ENCODE data around the gene FBXL20. TPM values are rescaled to one million over a fixed set of nuclear protein-coding genes. Genes with fewer than 3 reads are reported as not detected.

FBXL20 gene
- total and polyA plus RNA-seq, 2 donors (not counting 1 experiment from before 2014, with no cell fraction given): 7.6 to 14.5 TPM

DNA sequence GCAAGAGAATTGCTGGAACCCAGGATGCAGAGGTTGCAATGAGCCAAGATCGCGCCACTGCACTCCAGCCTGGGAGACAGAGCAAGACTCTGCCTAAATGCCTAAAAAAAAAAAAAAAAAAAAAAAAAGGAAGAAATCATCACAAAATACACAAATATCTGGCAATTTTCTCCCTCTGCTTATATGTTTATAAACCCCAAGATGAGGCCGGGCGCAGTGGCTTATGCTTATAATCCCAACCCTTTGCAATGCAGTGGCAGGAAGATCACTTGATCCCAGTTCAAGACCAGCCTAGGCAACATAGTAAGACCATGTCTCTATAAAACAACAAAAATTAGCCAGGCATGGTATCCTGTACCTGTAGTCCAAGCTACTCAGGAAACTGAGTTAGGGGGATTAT lies 28.2 kb upstream of the FBXL20 start:
- no peak overlapping the region for H2AFZ ChIP-seq (ENCODE audit: low read length)
- no peak for DNase-seq (ENCODE audit: low read depth in 2 of 2)
- TF ChIP-seq, protein P1, sequence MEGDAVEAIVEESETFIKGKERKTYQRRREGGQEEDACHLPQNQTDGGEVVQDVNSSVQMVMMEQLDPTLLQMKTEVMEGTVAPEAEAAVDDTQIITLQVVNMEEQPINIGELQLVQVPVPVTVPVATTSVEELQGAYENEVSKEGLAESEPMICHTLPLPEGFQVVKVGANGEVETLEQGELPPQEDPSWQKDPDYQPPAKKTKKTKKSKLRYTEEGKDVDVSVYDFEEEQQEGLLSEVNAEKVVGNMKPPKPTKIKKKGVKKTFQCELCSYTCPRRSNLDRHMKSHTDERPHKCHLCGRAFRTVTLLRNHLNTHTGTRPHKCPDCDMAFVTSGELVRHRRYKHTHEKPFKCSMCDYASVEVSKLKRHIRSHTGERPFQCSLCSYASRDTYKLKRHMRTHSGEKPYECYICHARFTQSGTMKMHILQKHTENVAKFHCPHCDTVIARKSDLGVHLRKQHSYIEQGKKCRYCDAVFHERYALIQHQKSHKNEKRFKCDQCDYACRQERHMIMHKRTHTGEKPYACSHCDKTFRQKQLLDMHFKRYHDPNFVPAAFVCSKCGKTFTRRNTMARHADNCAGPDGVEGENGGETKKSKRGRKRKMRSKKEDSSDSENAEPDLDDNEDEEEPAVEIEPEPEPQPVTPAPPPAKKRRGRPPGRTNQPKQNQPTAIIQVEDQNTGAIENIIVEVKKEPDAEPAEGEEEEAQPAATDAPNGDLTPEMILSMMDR (conservative IDR thresholded peaks at IDR 0.05 in 1 of 2, IDR thresholded peaks at IDR 0.05 in 1 of 2; ENCODE audit: low read depth in 1 of 2, low read length in 2 of 2): no peak
- no peak for TF ChIP-seq EZH2 (IDR thresholded peaks at IDR 0.05; ENCODE audit: low read length, missing control alignments)
- no peaks in the 10 kb centered on the region for H3K79me2 ChIP-seq (ENCODE audit: control insufficient read depth, insufficient read depth, low read length)
- H3K4me3 ChIP-seq (replicated peaks in 1 of 4; ENCODE audit: control extremely low read depth in 1 of 4, insufficient read depth in 1 of 4, low read depth in 3 of 4, low read length in 4 of 4): no peak overlapping the region
- H3K9ac ChIP-seq (ENCODE audit: insufficient read depth, low read length): no peak overlapping the region
- no peak overlapping the region for H3K27ac ChIP-seq (ENCODE audit: insufficient read depth, low read length)
- H3K27me3 ChIP-seq (ENCODE audit: control insufficient read depth, insufficient read depth, low read length): no peaks in the 10 kb centered on the region
- H3K9me3 ChIP-seq (ENCODE audit: control insufficient read depth, insufficient read depth, low read depth, low read length): no peaks in the 10 kb centered on the region
- peaks cover 6% of the 10 kb centered on the region for H3K36me3 ChIP-seq (ENCODE audit: control insufficient read depth, insufficient read depth, low read length)
- H3K4me2 ChIP-seq (ENCODE audit: extremely low read depth, insufficient read depth, low read length): no peak overlapping the region
- no peaks in the 10 kb centered on the region for H3K4me1 ChIP-seq (ENCODE audit: control insufficient read depth, extremely low read depth, insufficient read depth, low read length)
- H4K20me1 ChIP-seq (ENCODE audit: control insufficient read depth, extremely low read depth, insufficient read depth, low read length): no peaks in the 10 kb centered on the region

DNA sequence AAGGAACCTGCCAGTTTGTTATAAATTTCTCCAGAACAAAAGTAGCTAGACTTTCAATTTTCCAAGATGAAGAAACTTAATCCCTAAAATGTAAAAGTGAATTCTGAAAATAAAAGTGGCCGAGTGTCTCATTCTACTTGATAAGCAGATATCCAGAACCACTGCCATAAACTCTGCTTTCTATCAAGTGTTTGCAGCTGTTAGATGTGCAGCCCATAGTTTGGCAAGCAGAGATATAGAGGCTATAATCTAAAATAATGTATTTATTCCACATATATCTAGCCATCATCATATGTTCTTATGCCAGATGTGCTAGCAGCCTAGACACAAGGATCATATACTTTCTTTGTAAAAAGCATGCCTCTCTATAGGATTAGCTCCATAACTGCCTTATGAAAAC lies 14.7 kb upstream of the FBXL20 start:
- Histone ChIP-seq H3K9me3 (ENCODE audit: control insufficient read depth, insufficient read depth, low read depth, low read length) (no peaks in the 10 kb centered on the region), H2AFZ (ENCODE audit: low read length) (no peak overlapping the region), H3K4me2 (ENCODE audit: extremely low read depth, insufficient read depth, low read length) (no peak overlapping the region), H3K79me2 (ENCODE audit: control insufficient read depth, insufficient read depth, low read length) (no peaks in the 10 kb centered on the region), H3K36me3 (ENCODE audit: control insufficient read depth, insufficient read depth, low read length) (peaks cover 8% of the 10 kb centered on the region), H4K20me1 (ENCODE audit: control insufficient read depth, extremely low read depth, insufficient read depth, low read length) (no peaks in the 10 kb centered on the region), H3K9ac (ENCODE audit: insufficient read depth, low read length) (no peak overlapping the region), H3K27me3 (ENCODE audit: control insufficient read depth, insufficient read depth, low read length) (no peaks in the 10 kb centered on the region), H3K4me3 (replicated peaks in 1 of 4; ENCODE audit: control extremely low read depth in 1 of 4, insufficient read depth in 1 of 4, low read depth in 3 of 4, low read length in 4 of 4) (no peak overlapping the region), H3K4me1 (ENCODE audit: control insufficient read depth, extremely low read depth, insufficient read depth, low read length) (no peaks in the 10 kb centered on the region), H3K27ac (ENCODE audit: insufficient read depth, low read length) (no peak overlapping the region)
- DNase-seq (ENCODE audit: low read depth in 2 of 2): no peak
- TF ChIP-seq, protein P1 (conservative IDR thresholded peaks at IDR 0.05 in 1 of 2, IDR thresholded peaks at IDR 0.05 in 1 of 2; ENCODE audit: low read depth in 1 of 2, low read length in 2 of 2): no peak
- TF ChIP-seq EZH2 (IDR thresholded peaks at IDR 0.05; ENCODE audit: low read length, missing control alignments): no peak

DNA sequence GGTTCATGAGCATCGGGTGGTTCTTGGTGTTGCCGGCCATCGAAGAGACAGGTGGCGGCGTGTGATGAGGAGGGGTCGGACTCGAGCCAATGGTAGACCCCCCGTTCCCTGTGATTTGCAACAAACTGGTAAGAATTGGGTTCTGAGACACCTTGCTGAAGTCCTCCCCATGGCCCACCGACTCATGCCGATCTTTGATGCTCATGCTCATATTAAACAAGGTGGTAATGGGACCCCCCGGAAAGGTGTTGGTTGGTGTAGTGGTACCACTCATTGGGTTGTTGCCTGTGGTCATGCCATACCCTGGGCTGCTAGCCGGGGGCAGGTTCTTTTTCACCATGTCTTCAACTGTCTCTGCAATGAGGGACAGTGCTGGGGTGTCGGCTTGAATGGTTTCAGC lies 8.9 kb upstream of the FBXL20 start:
- no peaks in the 10 kb centered on the region for H4K20me1 ChIP-seq (ENCODE audit: control insufficient read depth, extremely low read depth, insufficient read depth, low read length)
- H3K4me3 ChIP-seq (replicated peaks in 1 of 4; ENCODE audit: control extremely low read depth in 1 of 4, insufficient read depth in 1 of 4, low read depth in 3 of 4, low read length in 4 of 4): no peak overlapping the region
- H3K9ac ChIP-seq (ENCODE audit: insufficient read depth, low read length): no peak overlapping the region
- H3K27ac ChIP-seq (ENCODE audit: insufficient read depth, low read length): no peak overlapping the region
- DNase-seq (ENCODE audit: low read depth in 2 of 2): no peak
- H3K4me2 ChIP-seq (ENCODE audit: extremely low read depth, insufficient read depth, low read length): no peak overlapping the region
- no peaks in the 10 kb centered on the region for H3K27me3 ChIP-seq (ENCODE audit: control insufficient read depth, insufficient read depth, low read length)
- H3K79me2 ChIP-seq (ENCODE audit: control insufficient read depth, insufficient read depth, low read length): no peaks in the 10 kb centered on the region
- H3K4me1 ChIP-seq (ENCODE audit: control insufficient read depth, extremely low read depth, insufficient read depth, low read length): peaks cover 6% of the 10 kb centered on the region
- H3K9me3 ChIP-seq (ENCODE audit: control insufficient read depth, insufficient read depth, low read depth, low read length): no peaks in the 10 kb centered on the region
- TF ChIP-seq, protein P1 (conservative IDR thresholded peaks at IDR 0.05 in 1 of 2, IDR thresholded peaks at IDR 0.05 in 1 of 2; ENCODE audit: low read depth in 1 of 2, low read length in 2 of 2): no peak
- no peak for TF ChIP-seq EZH2 (IDR thresholded peaks at IDR 0.05; ENCODE audit: low read length, missing control alignments)
- H2AFZ ChIP-seq (ENCODE audit: low read length): no peak overlapping the region
- peaks cover 17% of the 10 kb centered on the region for H3K36me3 ChIP-seq (ENCODE audit: control insufficient read depth, insufficient read depth, low read length)

Data from fibroblast of lung (primary cell).